Natural killer cell (primary cell): ENCODE measurements around the gene HECTD2. TPM values are rescaled to one million over a fixed set of nuclear protein-coding genes. Genes with fewer than 3 reads are reported as not detected.
"Not testable (repeated sequence)": the region's sequence is repeated elsewhere in the genome, so short reads cannot be mapped to it uniquely, and the experiment has no call there.

Experiments
- ATAC-seq, 3 donors: fragments of 150-1000 bp in 2 of 3; fragments of 200-7000 bp in 1 of 3; cut with Tn5 transposase; 1 replicate in 1 of 3; 2 replicates in 2 of 3; pipeline ENCODE4 v1.10.0; 2021; ENCODE audit warnings: mild to moderate bottlenecking in 2 of 3, moderate library complexity in 2 of 3
- DNase-seq, 2 donors: peaks; one replicate each; pipeline versions ENCODE4 v3.0.0 to v3.0.0-alpha.2; 2013 to 2021; ENCODE audit warnings: mixed read lengths in 1 of 2
- H3K27ac ChIP-seq: one replicate; pipeline ENCODE4 v1.5.1; 2013; ENCODE audit warnings: mild to moderate bottlenecking, low read length
- H3K27me3 ChIP-seq: one replicate; pipeline ENCODE4 v1.6.1; 2013; ENCODE audit warnings: low read length; ENCODE audit not compliant: control insufficient read depth, insufficient read depth
- H3K36me3 ChIP-seq: one replicate; pipeline ENCODE4 v1.6.1; 2013; ENCODE audit warnings: low read length; ENCODE audit not compliant: control insufficient read depth, insufficient read depth
- H3K4me1 ChIP-seq: one replicate; pipeline ENCODE4 v1.6.1; 2013; ENCODE audit warnings: low read length; ENCODE audit not compliant: control insufficient read depth, insufficient read depth
- H3K4me3 ChIP-seq: one replicate; pipeline ENCODE4 v1.5.1; 2013; ENCODE audit warnings: low read length
- H3K9me3 ChIP-seq: one replicate; pipeline ENCODE4 v1.6.1; 2013; ENCODE audit warnings: low read length; ENCODE audit not compliant: control insufficient read depth, insufficient read depth
- H3K27ac Mint-ChIP-seq, 2 donors: one replicate each; pipeline ENCODE4 v1.8.0; 2022; ENCODE audit warnings: mild to moderate bottlenecking in 2 of 2, mixed read lengths in 2 of 2, moderate library complexity in 1 of 2
- H3K27me3 Mint-ChIP-seq, 2 donors: one replicate each; pipeline ENCODE4 v1.8.0; 2022; ENCODE audit warnings: low read depth in 2 of 2, mixed read lengths in 2 of 2
- H3K36me3 Mint-ChIP-seq: one replicate; pipeline ENCODE4 v1.8.0; 2022; ENCODE audit warnings: mixed read lengths
- H3K4me1 Mint-ChIP-seq, 2 donors: one replicate each; pipeline ENCODE4 v1.8.0; 2022; ENCODE audit warnings: mixed read lengths in 2 of 2
- H3K4me3 Mint-ChIP-seq: one replicate; pipeline ENCODE4 v1.8.0; 2022; ENCODE audit warnings: mild to moderate bottlenecking, moderate library complexity, mixed read lengths
- H3K9me3 Mint-ChIP-seq, 2 donors: one replicate each; pipeline ENCODE4 v1.8.0; 2022; ENCODE audit warnings: mixed read lengths in 2 of 2
- CTCF ChIP-seq: fragments of 200-600 bp; IDR thresholded peaks from one replicate; pipeline ENCODE4 v1.8.0; 2022; ENCODE audit warnings: antibody characterized with exemption
- WGBS: methylation state at CpG from one replicate; pipeline ENCODE4 v1.1.7; 2013; ENCODE audit warnings: missing lambda C conversion rate; ENCODE audit not compliant: insufficient coverage; 5-methylcytosine and 5-hydroxymethylcytosine counted together
- intact Hi-C: fragments of 100-400 bp; cut with micrococcal nuclease; formaldehyde crosslinking; loops from one replicate; pipeline ENCODE4 v1.14.2; 2022
- total RNA-seq, 4 donors: library from RNA; stranded (reverse); fragments of 120-200 nt in 1 of 4; gene quantifications; one replicate each; pipeline versions ENCODE4 v1.2.3 to v1.2.4, GENCODE V29; 2013 to 2022

Gene HECTD2
- total RNA-seq, 3 donors from 2014 or later (not counting 1 experiment from before 2014, with no cell fraction given) = 0.61 to 3.6 (median 1.1) TPM

DNA sequence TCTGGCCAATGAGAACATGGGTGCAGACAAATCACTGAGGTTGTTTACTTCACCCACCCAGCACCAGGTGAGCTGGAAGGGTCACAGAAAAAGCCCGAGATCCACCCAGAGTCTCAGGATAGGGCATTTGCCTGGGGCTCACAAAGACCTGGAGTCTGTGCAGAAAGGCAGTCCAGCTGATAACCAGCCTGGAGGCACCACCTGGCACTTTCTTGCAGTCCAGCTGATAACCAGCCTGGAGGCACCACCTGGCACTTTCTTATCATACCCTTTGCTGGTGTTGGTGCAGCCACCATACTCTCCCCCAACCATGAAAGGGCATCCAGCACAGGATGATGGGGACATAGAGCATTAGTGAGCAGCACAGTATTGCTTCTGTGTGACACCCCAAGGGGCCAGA is 118.6 kb downstream of the HECTD2 start:
- Histone ChIP-seq H3K36me3 (no peaks in the 10 kb centered on the region), H3K27ac (no peak overlapping the region), H3K27me3 (no peaks in the 10 kb centered on the region), H3K4me1 (no peaks in the 10 kb centered on the region), H3K9me3 (no peaks in the 10 kb centered on the region), H3K4me3 (no peak overlapping the region)
- H3K36me3 Mint-ChIP-seq = no peaks in the 10 kb centered on the region
- 93% methylated on average over 1 of the region's 1 CpG for WGBS
- no peak for TF ChIP-seq CTCF
- DNase-seq (no peak), ATAC-seq (no peak)
- H3K4me3 Mint-ChIP-seq = no peak overlapping the region
- H3K27me3 Mint-ChIP-seq = peaks cover 0 to 12% of the 10 kb centered on the region in 2 donors
- H3K27ac Mint-ChIP-seq = no peak overlapping the region
- H3K9me3 Mint-ChIP-seq = peaks cover 0 to 5% of the 10 kb centered on the region in 2 donors
- H3K4me1 Mint-ChIP-seq = no peaks in the 10 kb centered on the region
- intact Hi-C loops = no loop called here

GRCh38 chr10:91534789-91535188 is 124.6 kb downstream of the HECTD2 start:
- H3K36me3 Mint-ChIP-seq, H3K4me1 ChIP-seq, H3K27ac ChIP-seq, DNase-seq, H3K9me3 ChIP-seq, H3K4me3 ChIP-seq, H3K9me3 Mint-ChIP-seq, H3K27ac Mint-ChIP-seq, ATAC-seq, H3K27me3 ChIP-seq, H3K4me3 Mint-ChIP-seq, intact Hi-C loops, H3K36me3 ChIP-seq, H3K4me1 Mint-ChIP-seq: not testable (repeated sequence)
- no CpG with 5 or more reads among the region's 1 CpG for WGBS
- peaks cover 7 to 11% of the 10 kb centered on the region in 2 donors for H3K27me3 Mint-ChIP-seq

DNA sequence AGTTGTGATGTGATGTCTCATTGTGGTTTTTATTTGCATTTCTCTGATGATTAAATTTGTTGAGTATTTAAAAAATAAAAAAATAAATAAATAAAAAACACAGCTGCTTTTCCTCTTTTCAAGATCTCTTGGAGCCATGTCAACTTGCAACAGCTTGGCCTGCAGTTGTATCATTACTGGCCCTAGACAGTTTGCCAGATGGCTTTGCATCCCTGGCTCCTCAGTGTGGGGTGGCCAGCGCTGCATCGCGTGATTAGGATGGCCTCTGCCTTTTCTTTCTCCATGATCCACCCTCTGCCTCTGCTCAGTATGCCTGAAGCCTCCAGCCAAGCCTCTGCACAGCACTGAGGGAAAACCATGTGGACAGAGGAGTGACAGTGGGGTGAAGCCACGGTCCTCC is 126.0 kb downstream of the HECTD2 start:
- Histone ChIP-seq H3K4me1 (no peaks in the 10 kb centered on the region), H3K36me3 (no peaks in the 10 kb centered on the region), H3K9me3 (no peaks in the 10 kb centered on the region), H3K27ac (no peak overlapping the region), H3K4me3 (no peak overlapping the region), H3K27me3 (no peaks in the 10 kb centered on the region)
- TF ChIP-seq CTCF = no peak
- Mint-ChIP-seq H3K4me1 (no peaks in the 10 kb centered on the region), H3K36me3 (no peaks in the 10 kb centered on the region), H3K4me3 (no peak overlapping the region), H3K9me3 (peaks cover 0 to 2% of the 10 kb centered on the region in 2 donors), H3K27me3 (peaks cover 7 to 10% of the 10 kb centered on the region in 2 donors), H3K27ac (no peak overlapping the region)
- 85% methylated on average over 4 of the region's 4 CpGs for WGBS
- ATAC-seq = no peak
- intact Hi-C loops = no loop called here
- DNase-seq = no peak

GRCh38 chr10:91536733-91537132 is 126.6 kb downstream of the HECTD2 start:
- H3K4me1 ChIP-seq = no peaks in the 10 kb centered on the region
- H3K27ac ChIP-seq = no peak overlapping the region
- H3K9me3 ChIP-seq = no peaks in the 10 kb centered on the region
- no peak overlapping the region for H3K27ac Mint-ChIP-seq
- H3K27me3 ChIP-seq = no peaks in the 10 kb centered on the region
- no peaks in the 10 kb centered on the region for H3K4me1 Mint-ChIP-seq
- H3K4me3 ChIP-seq = no peak overlapping the region
- peaks cover 0 to 2% of the 10 kb centered on the region in 2 donors for H3K9me3 Mint-ChIP-seq
- no peak for ATAC-seq
- intact Hi-C loops = no loop called here
- no peaks in the 10 kb centered on the region for H3K36me3 ChIP-seq
- H3K4me3 Mint-ChIP-seq = no peak overlapping the region
- no peak for TF ChIP-seq CTCF
- peaks cover 7 to 8% of the 10 kb centered on the region in 2 donors for H3K27me3 Mint-ChIP-seq
- WGBS = 79% methylated on average over 2 of the region's 2 CpGs
- DNase-seq = no peak
- H3K36me3 Mint-ChIP-seq = no peaks in the 10 kb centered on the region
